Myocyte (in vitro differentiated cells): ENCODE data around the gene RIMBP3C. TPM values are rescaled to one million over a fixed set of nuclear protein-coding genes. Genes with fewer than 3 reads are reported as not detected.
A peak's percentile ranks its signal among the peaks of the same experiment; 100 is the strongest.
"Not testable (repeated sequence)": the region's sequence is repeated elsewhere in the genome, so short reads cannot be mapped to it uniquely, and the experiment has no call there.

Experiments used
- DNase-seq: peaks from one replicate; pipeline ENCODE4 v3.0.0-alpha.2; 2012; ENCODE audit warnings: low read depth
- total RNA-seq: library from RNA; depleted of rRNA; stranded (reverse); fragments of >200 nt; gene quantifications from 2 replicates; pipeline ENCODE4 v1.2.3, GENCODE V29; 2014

Gene RIMBP3C
- total RNA-seq, 1 donor from 2014 or later, result not detected

DNA sequence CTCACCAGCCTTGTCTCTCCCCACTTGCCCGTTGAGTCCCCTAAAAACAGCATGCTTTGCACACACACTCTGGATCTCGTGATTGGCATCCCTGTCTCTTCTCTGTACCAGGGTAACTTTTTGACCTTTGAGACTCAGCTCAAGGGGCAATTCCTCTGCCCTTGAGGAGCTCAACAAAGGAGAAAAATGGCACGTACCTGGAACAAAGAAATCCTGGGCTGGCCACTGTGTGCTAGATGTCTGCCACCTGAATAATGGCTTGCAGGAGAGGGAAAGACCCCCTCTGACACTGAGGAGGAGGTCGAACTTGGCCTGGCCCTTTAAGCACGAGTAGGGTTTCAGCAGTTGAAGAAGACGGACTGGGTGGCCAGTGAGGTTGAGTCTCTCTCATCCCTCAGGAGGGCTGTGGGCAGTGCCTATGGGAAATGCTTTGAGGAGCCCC lies 22.1 kb upstream of the RIMBP3C start:
- DNase-seq, result no peak

GRCh38 chr22:21571679-21572078 lies 20.4 kb upstream of the RIMBP3C start:
- no peak for DNase-seq

DNA sequence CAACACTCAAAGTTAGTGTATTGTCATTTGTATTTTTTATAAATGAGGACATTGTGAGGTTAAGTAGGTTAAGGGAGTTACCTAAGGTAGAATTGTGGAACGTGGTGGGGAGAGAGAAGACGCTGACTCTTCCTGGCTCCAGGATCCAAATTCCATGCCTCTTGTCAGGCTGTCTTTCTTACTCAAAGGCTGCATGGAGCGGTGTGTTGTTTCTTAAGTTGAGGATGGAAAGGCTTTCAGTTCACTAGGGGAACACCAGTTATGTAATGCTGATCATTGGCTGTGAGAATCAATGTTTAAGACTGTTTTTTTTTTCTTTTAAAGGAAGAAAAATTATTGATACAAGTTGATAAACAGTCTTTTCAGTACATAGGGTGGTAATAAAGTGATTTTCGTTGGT lies 19.1 kb upstream of the RIMBP3C start:
- DNase-seq, result no peak

DNA sequence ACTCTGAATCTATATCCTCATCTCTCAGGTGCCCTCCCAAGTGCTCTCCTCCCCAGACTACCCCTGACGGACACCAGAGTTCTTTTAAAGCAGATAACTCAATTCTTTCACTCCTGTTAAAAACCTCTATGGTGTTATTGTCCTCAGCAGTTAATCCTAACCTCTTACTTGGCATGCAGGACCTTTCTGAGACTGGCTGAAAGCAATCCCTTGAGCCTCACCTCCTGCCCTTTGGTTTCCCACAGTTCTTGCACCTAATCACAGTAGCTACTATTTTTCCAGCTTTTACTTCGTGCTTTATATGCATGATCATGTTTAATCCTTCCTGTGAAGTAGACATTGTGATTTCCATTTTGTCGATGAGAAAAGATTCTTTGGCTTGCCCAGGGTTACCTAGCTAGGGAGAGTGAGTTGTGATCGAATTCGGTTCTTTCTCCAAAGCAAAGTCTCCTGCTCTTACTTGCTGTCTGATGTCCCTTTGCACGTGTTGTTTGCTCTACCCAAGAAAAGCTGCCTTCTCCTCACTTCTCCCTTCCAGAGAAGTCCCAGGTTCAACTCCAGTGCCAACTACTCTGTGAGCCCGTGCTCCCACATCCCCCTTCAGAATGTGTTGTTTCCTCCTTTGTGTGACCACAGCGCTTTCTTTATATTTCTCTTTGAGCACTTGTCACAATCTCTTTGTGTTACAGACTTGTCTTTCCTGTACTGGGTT lies 18.4 kb upstream of the RIMBP3C start:
- no peak for DNase-seq

DNA sequence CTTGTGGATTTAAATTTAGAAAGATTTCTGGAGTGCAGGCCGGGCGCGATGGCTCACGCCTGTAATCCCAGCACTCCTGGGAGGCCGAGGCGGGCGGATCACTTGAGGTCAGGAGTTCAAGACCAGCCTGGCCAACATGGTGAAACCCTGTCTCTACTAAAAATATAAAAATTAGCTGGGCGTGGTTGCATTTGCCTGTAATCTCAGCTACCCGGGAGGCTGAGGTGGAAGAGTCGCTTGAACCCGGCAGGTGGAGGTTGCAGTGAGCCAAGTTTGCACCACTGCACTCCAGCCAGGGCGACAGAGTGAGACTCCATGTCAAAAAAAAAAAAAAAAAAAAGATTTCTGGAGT lies 17.8 kb upstream of the RIMBP3C start:
- not testable (repeated sequence) for DNase-seq

GRCh38 chr22:21568347-21569075 lies 17.2 kb upstream of the RIMBP3C start:
- peak; percentile 32 for DNase-seq

GRCh38 chr22:21567456-21568346 lies 16.4 kb upstream of the RIMBP3C start, which contains the start of gene UBE2L3:
UBE2L3 (plus strand) TSS chr22:21567714; CDS start chr22:21567745, 31 bp downstream.
- DNase-seq, result peak; percentile 84

DNA sequence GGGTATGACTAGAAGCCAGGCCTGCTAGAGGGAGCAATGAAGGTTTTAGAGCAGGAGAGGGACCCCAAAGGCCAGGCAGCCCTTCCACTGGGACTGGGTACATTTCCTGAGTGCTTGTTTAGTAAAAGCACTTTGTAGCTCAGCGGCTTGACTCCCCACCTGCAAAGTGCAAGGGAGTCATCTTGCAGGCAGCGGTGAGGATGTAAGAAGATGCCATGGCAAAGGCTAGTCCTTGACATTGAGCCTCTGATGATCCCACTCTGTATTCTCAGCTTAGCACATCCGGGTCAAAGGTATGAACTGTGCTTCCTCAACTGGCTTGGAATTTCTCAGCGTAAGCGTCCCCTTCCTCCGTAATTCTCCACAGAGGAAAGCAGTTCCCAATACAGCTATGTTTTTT lies 13.2 kb upstream of the RIMBP3C start:
- no peak for DNase-seq

DNA sequence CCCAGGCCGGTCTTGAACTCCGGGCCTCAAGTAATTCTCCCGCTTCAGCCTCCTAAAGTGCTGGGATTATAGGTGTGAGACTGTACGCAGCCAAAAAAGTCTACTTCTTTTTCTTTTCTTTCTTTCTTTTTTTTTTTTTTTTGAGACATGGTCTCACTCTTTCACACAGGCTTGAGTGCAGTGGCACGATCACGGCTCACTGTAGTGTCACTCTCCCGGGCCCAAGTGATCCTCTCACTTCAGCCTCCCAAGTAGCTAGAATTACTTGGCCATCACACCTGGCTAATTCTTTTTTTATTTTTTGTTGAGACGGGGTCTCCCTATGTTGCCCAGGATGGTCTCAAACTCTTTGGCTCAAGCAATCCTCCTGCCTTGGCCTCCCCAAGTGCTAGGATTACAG lies 12.7 kb upstream of the RIMBP3C start:
- no peak for DNase-seq

GRCh38 chr22:21560657-21561056 lies 9.4 kb upstream of the RIMBP3C start:
- not testable (repeated sequence) for DNase-seq

- DNase-seq, result not testable (repeated sequence)
Measured at GRCh38 chr22:21559345-21560125, 8.3 kb upstream of the RIMBP3C start.

DNA sequence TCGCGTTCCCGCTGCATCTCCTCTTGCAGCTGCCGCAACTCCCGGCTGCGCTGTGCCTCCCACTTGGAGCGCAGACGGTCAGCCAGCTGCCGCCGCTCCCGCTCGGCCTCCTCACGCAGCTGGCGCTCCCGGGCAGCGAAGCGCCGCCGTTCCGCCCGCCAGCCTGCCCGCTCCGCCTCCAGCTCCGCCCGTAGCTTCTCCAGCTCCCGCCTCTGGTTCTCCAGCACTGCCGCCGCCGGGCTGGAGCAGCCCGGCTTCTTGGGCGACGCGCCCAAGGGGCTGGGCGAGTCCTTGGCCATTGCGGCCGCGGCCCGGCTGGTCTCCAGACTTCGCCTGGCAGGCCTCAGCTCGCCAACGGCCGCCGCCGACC lies 598 bp downstream of the RIMBP3C start:
- not testable (repeated sequence) for DNase-seq

DNA sequence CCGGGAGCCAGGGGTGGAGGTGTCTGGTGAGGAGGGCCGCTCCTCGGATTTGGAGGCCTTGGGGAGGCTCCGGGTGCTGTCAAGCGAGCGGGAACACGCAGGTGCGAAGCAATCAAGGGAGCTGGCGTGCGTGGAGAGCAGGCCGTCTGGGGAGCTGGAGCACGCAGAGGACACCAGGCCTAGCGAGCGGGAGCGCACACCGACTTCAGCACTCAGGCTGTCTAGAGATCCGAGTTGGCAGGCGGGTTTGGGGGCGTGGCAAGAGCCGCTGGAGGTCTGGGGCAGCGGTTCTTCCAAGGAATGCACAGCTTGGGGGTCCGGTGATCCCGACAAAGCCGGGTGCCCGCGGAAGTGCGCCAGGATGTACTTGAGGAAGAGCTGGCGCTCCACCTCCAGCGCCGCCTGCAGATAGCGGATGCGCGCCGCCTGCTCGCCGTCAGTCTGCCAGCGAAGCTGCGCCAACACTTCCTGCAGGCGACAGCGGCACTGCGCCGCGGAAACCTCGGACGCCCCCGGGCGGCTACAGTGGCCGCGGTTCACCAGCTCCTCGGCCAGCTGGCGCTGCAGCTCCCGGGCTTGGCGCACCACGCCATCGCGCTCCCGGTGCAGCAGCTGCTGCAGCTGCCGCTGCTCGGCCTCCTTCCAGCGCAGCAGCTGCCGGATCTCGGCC lies 1.1 kb downstream of the RIMBP3C start:
- DNase-seq, result not testable (repeated sequence)

GRCh38 chr22:21549558-21549957 lies 1.7 kb downstream of the RIMBP3C start:
- not testable (repeated sequence) for DNase-seq

GRCh38 chr22:21544432-21545322 lies 6.6 kb downstream of the RIMBP3C start:
- not testable (repeated sequence) for DNase-seq

DNA sequence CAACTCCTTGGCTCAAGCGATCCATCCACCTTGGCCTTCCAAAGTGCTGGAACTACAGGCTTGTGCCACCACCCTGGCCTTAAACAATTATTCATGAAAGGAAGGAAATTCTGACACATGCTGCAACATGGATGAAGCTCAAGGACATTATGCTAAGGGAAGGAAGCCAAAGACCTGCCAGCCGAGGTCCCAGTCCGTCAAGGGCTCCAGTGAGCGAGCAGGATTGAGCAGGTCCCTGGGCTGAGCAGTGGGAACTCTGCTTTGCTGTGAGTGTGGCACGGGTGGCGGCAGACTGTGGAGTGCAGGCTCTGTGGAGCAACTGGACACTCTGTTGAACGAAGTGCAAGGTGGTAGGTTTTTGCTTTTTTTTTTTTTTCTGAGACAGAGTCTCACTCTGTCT lies 11.4 kb downstream of the RIMBP3C start:
- not testable (repeated sequence) for DNase-seq

- not testable (repeated sequence) for DNase-seq
Measured at GRCh38 chr22:21532863-21533648, 18.2 kb downstream of the RIMBP3C start.

DNA sequence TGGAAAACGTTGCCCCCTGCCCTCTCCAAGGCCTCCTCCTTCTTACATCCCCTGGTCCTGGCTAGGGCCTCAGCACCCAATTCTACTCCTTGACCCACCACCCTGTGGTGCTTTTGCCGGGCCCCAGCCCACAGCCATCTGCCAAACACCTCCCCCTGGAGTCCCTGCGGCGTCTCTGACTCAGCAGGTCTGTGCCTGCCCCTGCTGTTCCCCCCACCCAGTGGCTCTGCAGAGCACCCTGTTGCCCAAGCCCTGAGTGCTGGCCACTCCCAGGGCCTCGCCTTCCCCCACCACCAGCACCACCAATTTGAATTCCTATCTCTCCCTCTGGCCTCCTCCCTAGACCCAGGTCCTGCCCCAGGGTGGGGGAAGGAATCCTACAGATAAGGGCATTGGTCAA lies 19.7 kb downstream of the RIMBP3C start:
- DNase-seq, result not testable (repeated sequence)
